DLD1 (cell line): Measurements from ENCODE around the gene TRPM2.

Source experiments
- in situ Hi-C: cut with HindIII; loops from 2 replicates; pipeline ENCODE4 v1.10.0; 2017; ENCODE audit warnings: low sequenced_read_pairs

TRPM2 gene

DNA sequence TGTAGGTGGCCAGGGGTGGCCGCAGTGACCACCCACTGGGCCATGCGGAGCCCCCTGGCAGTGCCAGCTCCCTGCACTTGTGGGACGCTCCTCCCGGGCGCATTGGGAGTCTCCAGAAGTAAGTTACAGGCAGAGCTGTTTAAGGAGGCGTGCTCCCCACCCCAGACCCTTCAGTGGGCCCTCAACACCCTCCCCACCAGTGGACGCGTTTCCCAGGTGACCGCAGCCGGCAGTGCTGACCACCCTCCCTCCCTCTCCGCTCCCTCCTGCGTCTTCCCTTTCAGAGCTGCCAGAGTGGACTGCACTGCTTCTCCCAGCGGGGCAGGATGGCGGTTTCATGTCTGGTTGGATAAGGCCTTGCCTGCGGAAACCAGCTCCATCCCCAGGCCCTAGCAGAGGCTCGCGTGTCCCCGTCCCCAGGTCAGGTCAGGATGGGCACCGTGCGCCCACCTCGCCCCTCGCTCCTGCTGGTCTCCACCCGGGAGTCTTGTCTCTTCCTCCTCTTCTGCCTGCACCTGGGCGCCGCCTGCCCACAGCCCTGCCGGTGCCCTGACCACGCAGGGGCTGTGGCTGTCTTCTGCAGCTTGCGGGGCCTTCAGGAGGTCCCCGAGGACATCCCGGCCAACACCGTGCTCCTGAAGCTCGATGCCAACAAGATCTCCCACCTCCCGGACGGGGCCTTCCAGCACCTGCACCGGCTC lies 102.9 kb downstream of the TRPM2 start:
- in situ Hi-C loops = no loop called here

- in situ Hi-C loops = no loop called here
Measured at GRCh38 chr21:44456915-44457736, 103.7 kb downstream of the TRPM2 start.

- in situ Hi-C loops = no loop called here
Measured at GRCh38 chr21:44458971-44459711, 105.7 kb downstream of the TRPM2 start.

DNA sequence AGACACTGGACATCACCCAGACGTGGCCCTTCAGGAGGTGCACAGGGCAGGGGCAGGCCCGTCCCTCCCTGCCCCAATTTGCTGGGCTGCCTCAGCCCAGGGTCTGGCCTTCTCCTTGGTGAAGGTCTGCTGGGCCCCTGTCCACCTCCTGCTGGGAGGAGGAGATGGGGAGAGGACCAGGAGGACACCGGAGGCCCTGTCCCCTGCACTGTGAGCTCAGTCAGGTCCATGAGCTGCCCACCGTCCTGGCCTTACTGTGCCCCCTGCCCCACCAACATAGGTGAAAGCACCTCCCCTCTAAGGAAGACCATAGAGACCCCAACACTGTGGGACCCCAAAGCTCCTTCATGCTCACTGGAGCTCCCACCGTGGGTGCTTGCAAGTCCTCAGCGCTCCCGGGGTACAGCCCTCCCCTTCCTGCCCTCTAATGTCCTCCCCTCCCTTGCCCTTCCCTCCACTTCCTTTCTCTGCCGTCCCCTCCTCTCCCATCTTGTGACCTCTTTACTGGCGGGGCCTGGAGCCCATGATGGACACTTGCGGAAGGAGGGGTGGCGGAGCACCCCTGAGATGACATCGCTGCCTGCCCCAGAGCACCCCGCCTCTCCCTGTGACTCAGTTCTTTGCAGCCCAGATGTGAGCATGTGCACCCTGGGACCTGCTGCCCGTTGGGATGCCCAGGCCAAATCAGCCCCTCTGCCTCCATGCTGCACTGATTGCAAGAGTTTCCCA lies 106.5 kb downstream of the TRPM2 start:
- in situ Hi-C loops = no loop called here

DNA sequence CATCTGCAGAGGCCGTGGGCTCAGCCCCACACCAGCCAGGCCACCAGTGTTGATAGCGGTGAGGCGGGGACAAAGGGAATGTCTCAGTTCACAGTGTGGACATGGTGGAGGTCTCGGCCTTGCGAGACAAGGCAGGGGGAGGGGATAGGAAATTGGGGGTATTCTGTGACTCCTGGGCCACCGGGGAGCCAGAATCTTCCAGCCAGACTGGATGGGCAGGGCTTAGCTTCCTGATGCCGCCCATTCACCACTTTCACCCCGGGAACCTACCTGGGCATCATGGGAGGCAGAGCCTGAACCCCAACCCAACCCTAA lies 107.0 kb downstream of the TRPM2 start:
- in situ Hi-C loops = no loop called here

DNA sequence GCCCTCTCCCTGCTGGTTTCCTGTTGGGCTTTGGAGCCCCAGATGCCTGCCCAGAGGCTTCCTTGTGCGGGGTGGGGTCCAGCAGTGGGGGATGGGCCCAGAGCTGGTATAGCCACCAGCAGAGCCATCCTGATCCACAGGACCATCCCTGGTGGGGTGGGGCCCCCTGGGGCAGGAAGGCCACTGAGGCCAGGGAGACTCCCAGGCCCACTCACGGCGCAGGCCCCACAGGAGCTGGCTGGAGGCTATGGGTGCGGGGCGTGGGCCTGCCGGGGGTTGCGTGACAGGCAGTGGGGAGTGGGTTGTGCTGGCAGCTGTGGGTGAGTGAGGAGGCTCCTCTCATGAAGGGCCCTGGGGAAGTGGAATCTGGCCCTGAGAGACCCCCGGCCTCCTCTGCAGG lies 107.6 kb downstream of the TRPM2 start:
- in situ Hi-C loops = no loop called here

GRCh38 chr21:44461464-44462001 lies 108.1 kb downstream of the TRPM2 start:
- in situ Hi-C loops = no loop called here

- in situ Hi-C loops = no loop called here
Measured at GRCh38 chr21:44462086-44462833, 108.8 kb downstream of the TRPM2 start.

DNA sequence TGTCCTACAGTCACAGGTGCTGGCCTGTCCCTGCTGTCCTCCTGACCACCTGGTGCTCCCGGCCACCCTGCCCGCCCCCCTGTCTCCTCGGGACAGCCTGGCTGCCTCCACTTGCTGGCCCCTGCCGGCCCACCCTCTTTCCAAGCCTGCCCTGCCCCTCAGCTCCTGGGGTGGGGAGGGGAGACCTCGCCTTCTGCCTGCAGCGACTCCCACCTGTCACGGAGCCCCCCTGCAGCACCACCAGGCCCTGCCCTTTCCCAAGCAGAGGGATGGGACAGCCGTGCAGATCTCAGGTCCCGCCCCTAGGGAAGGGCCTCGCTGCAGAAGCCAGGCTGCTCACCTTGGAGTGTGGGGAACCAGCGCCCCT lies 109.4 kb downstream of the TRPM2 start:
- in situ Hi-C loops = no loop called here

DNA sequence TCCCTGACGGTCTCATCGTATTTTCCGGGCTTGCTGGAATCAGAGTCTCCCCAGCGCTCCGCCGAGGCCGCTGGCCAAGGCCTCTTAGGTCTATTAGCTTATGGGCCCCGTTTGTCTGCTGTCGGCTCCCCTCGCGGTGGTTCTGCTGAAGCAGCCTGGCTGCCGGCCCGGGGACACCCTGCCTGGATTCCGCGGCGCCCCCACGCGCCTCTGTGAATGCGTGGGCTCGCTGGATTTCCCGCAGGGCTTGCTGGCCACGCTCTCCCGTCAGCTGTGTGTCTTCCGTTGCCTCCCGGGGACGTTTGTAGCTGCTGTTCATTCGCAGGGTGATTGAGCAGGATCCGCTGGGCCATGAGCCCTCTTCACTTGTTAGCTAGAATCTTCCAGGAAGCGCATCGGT lies 110.3 kb downstream of the TRPM2 start:
- in situ Hi-C loops = no loop called here

- in situ Hi-C loops = no loop called here
Measured at GRCh38 chr21:44464351-44464750, 110.9 kb downstream of the TRPM2 start.

DNA sequence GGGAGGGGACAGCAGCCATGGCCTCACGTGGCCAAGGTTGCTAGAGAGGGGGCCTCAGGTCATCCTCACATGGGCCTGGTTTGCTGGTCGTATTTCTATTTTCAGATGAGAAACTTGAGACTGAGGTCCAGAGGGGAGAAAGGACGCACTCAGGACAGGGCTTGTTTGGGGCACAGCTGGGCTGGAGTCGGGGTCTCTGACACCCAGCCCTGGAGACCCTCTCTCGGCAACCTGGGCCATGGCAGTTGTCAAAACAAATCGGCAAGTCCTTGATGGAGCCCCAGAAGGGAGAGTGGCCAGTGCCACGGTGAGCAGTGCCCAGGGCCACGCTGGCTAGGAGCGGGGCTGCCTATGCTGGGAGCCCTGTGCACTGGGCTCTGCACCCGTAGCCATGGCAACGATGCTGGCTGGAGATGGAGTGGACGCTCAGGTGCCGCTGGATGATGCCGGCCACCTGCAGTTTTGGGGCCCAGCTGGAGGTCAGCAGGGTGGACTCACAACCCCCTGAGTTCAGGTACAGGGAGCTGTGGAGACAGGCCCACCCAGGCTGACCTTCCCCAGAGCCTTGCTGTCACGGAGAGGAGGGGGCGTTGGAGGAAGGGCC lies 113.0 kb downstream of the TRPM2 start:
- in situ Hi-C loops = no loop called here

DNA sequence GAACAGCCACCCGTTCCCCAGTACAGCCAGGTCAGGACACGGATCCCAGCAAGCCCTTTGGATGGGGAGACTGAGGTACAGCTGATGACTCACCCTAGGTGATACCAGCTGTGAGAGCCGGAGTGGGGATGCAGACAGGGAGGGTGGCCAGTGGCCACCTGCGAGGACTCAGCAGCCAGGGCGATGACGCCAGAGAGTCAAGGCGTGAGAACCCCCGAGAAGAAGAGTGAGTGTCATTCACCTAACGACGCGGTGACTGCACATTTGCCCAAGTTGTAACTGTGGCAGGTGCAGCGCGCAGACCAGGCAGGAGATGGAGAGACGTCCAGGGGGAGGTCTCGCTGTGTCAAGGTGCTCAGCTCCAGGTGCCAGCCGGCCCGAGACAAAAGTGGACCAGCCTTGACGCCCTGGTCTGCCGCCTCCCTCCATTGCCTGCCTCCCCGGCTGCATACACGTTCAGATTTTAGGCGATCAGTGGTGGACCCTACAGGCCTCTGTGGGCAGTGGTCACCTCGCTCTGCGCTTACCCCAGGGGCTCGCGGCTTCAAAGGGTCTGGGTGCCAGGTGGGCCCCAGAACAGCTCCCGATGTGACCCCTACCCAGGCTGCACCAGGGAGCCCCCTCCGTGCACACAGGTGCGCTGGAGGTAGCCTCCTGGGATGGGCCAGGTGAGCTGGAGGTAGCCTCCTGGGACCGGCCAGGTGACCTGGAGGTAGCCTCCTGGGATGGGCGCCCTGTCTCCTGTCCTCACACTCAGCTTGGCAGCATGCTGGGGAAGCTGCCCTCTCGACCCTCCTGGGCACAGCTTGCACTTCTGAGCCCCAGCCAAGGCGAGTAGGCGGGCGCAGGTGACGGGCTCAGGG lies 113.8 kb downstream of the TRPM2 start:
- in situ Hi-C loops = no loop called here

DNA sequence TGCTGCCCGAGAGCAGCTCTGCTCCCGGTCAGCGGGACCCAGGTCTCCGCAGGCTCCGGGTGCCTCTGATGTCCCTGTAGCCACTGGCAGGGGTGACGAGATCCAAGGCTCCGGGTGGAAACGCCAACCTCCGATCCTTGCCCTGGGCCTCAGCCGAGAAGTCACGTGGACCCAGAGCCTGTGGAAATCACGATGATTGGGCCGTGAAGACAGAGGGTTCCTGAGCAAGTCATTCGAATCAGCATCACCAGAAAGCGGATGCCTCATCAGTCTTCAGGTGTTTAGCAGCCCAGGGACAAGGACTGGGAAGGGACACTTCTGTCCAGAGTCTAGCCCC lies 114.4 kb downstream of the TRPM2 start:
- in situ Hi-C loops = no loop called here

DNA sequence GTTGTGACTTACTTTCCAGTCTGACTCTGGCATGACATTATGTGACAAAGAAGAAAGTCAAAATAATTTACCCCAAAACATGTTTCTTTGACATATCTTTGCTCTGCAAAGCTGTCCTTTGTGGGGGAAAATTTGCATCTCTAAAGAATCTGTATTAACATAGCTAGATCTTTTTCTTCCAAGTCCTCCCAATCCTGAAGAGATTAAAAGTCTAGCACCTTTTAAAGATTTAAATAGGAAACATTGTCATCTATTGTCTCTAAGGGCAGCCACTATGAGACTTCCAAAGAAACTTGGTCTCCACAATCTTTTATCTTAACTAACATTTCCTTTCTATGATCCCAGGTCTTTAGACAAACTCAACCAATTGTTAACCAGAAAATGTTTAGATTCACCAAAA lies 117.9 kb downstream of the TRPM2 start:
- in situ Hi-C loops = no loop called here

- in situ Hi-C loops = no loop called here
Measured at GRCh38 chr21:44471996-44472395, 118.6 kb downstream of the TRPM2 start.

DNA sequence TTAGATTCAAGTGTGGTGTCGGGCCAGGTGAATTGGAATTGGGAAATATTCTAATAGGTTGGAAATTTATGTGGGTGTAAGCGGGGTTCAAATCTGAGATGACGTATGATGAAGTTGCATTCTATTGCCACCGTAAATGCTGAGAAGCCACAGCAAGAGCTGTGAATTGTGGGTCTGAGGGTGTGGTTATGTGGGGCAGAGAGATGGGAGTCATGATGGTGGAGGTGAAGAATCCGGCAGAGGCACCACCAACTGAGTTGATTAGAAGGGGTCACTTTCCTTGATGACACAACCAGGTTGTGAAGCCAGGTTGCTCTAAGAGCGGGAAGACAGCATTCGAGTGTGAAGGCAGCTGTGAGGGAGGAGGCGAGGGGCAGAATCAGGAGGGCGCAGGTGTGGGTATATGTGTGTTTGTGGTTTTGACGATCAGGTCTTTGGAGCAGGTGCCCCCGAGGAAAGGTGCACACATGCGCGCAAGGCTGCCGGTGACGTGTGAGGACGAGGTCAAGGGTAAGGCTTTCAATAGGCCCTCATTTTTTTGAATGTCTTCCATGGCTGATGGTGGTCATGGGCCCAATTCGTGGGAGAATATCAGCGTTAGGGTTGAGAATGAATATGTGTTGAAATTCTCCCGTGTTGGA lies 120.6 kb downstream of the TRPM2 start:
- in situ Hi-C loops = no loop called here

DNA sequence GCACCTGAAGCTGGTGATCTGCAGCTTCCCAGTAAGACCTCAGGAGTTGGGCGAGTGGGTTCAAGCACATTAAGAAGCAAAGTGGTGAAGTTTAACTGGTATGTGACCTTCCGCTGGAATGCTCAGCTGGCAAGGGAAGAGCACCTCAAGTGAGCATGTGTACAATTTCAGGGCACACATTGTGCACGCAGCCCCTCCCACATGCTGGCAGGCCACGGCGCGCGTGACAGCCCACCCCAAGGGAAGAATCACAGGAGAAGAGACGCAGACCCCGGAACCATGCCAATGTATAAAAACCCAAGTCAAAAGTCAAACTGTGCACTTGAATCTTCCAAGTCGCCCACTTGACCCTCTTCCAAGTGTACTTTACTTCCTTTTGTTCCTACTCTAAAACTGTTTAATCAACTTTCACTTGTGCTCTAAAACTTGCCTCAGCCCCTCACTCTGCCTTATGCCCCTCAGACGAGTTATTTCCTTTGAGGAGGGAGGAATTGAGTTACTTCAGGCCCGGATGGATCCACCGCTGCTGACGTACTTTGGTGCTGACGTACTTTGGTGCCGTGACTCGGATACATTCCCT lies 121.9 kb downstream of the TRPM2 start:
- in situ Hi-C loops = no loop called here
